HL-60 (cell line): ENCODE data around the gene NPHS1.

Experiments
- DNase-seq, 2 experiments: peaks; one replicate each; pipeline ENCODE4 v3.0.0-alpha.2; 2010 to 2020; ENCODE audit warnings: low read depth in 1 of 2, low spot score in 1 of 2
- H3K27ac ChIP-seq: fragments of 250-450 bp; sonication (Bioruptor Pico); replicated peaks from 2 replicates; pipeline ENCODE4 v1.5.1; 2020; ENCODE audit warnings: mild to moderate bottlenecking, moderate library complexity
- H3K27me3 ChIP-seq: fragments of 250-450 bp; sonication (Bioruptor Pico); 2 replicates; pipeline ENCODE4 v1.5.1; 2021; ENCODE audit warnings: mild to moderate bottlenecking, moderate library complexity; ENCODE audit not compliant: insufficient read depth, poor library complexity, severe bottlenecking
- H3K4me3 ChIP-seq: replicated peaks from 2 replicates; pipeline ENCODE4 v1.5.1; 2011; ENCODE audit warnings: mild to moderate bottlenecking, control low read depth, low read length; ENCODE audit not compliant: insufficient read depth
- CTCF ChIP-seq: IDR thresholded peaks from one replicate; pipeline ENCODE4 v1.5.1; 2011; ENCODE audit warnings: low read length, control low read depth, inconsistent platforms; ENCODE audit not compliant: insufficient read depth
- GABPA ChIP-seq: IDR thresholded peaks from 2 replicates; pipeline ENCODE4 v1.6.1; 2012; ENCODE audit warnings: low read depth
- POLR2AphosphoS5 ChIP-seq: IDR thresholded peaks from 2 replicates; pipeline ENCODE4 v1.6.1; 2012; ENCODE audit warnings: low read depth
- REST ChIP-seq: IDR thresholded peaks from 2 replicates; pipeline ENCODE4 v1.6.1; 2012; ENCODE audit warnings: low read depth; ENCODE audit not compliant: insufficient replicate concordance
- SPI1 ChIP-seq: IDR thresholded peaks from 2 replicates; pipeline ENCODE4 v1.6.1; 2012; ENCODE audit warnings: low read depth, mild to moderate bottlenecking, borderline replicate concordance

The NPHS1 gene

DNA sequence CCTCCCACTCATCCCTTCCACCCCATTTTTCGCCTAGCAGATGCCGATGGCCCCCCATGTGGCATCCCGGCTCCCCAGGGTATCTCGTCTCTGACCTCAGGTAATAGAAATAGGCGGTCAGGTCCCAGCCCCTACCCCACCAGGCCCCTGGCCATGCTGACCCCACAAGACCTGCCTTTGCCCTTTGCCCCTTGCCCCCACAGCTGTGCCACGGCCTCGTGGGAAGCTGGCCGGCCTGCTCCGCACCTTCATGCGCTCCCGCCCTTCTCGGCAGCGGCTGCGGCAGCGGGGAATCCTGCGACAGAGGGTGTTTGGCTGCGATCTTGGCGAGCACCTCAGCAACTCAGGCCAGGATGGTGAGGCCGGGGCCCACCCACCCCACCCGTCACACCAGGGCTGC is 71.6 kb downstream of the NPHS1 start:
- DNase-seq, result no peak
- H3K4me3 ChIP-seq, result no peak overlapping the region
- no peak overlapping the region for H3K27ac ChIP-seq
- H3K27me3 ChIP-seq, result no peaks in the 10 kb centered on the region
- TF ChIP-seq SPI1 (no peak), REST (no peak), POLR2AphosphoS5 (no peak), CTCF (no peak), GABPA (no peak)

DNA sequence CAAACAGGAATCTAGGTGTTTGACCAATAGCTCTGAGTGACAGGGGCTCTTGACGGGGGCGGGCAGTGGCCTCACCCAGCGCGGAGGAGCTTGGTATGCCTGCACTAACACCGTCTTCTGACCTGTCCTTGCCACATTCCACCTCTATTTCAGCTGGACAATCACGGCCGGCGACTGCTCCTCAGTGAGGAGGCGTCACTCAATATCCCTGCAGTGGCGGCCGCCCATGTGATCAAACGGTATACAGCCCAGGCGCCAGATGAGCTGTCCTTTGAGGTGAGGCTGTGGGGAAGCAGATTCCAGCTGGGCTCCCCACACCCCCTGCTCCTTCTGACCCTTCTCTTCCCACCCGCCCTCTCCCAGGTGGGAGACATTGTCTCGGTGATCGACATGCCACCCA is 72.2 kb downstream of the NPHS1 start:
- no peak for DNase-seq
- H3K27ac ChIP-seq, result no peak overlapping the region
- no peaks in the 10 kb centered on the region for H3K27me3 ChIP-seq
- no peak for TF ChIP-seq POLR2AphosphoS5
- no peak for TF ChIP-seq REST
- TF ChIP-seq SPI1, result no peak
- TF ChIP-seq GABPA, result no peak
- no peak for TF ChIP-seq CTCF
- H3K4me3 ChIP-seq, result no peak overlapping the region

- TF ChIP-seq SPI1, result no peak
- no peak for TF ChIP-seq POLR2AphosphoS5
- no peak for TF ChIP-seq CTCF
- no peak for TF ChIP-seq GABPA
- no peak for TF ChIP-seq REST
- no peak overlapping the region for H3K4me3 ChIP-seq
- no peak overlapping the region for H3K27ac ChIP-seq
- no peak for DNase-seq
- H3K27me3 ChIP-seq, result no peaks in the 10 kb centered on the region
Measured at GRCh38 chr19:35779033-35779432, 73.3 kb downstream of the NPHS1 start.
